CMK (cell line): Measurements from ENCODE around the gene RMI2.

ENCODE experiments used
- DNase-seq: peaks from one replicate; pipeline ENCODE4 v3.0.0-alpha.2; 2010; ENCODE audit warnings: low read depth

Gene RMI2

GRCh38 chr16:11384956-11385586 lies 39.8 kb downstream of the RMI2 start:
- no peak for DNase-seq

GRCh38 chr16:11386054-11386680 lies 40.9 kb downstream of the RMI2 start:
- DNase-seq: no peak

- DNase-seq: no peak
These were observed 41.7 kb downstream of the RMI2 start for GRCh38 chr16:11386791-11387546.

- no peak for DNase-seq
These were observed 43.8 kb downstream of the RMI2 start for GRCh38 chr16:11389083-11389482.

- DNase-seq: no peak
These were observed 44.6 kb downstream of the RMI2 start for GRCh38 chr16:11389631-11390565.

- no peak for DNase-seq
These were observed 45.6 kb downstream of the RMI2 start for GRCh38 chr16:11390573-11391495.

- DNase-seq: no peak
These were observed 46.3 kb downstream of the RMI2 start for GRCh38 chr16:11391576-11391975.

- DNase-seq: no peak
These were observed 46.9 kb downstream of the RMI2 start for GRCh38 chr16:11392041-11392581.

- no peak for DNase-seq
These were observed 48.1 kb downstream of the RMI2 start for GRCh38 chr16:11393366-11393765.

- no peak for DNase-seq
These were observed 48.8 kb downstream of the RMI2 start for GRCh38 chr16:11393861-11394592.

- no peak for DNase-seq
These were observed 49.3 kb downstream of the RMI2 start for GRCh38 chr16:11394593-11394960.

GRCh38 chr16:11395008-11395948 lies 50.0 kb downstream of the RMI2 start:
- no peak for DNase-seq

- no peak for DNase-seq
These were observed 50.6 kb downstream of the RMI2 start for GRCh38 chr16:11395949-11396240.

GRCh38 chr16:11396241-11397048 lies 51.2 kb downstream of the RMI2 start:
- no peak for DNase-seq

GRCh38 chr16:11398136-11398535 lies 52.9 kb downstream of the RMI2 start:
- DNase-seq: no peak

- no peak for DNase-seq
These were observed 53.6 kb downstream of the RMI2 start for GRCh38 chr16:11398851-11399250.

- DNase-seq: no peak
These were observed 54.1 kb downstream of the RMI2 start for GRCh38 chr16:11399261-11399831.

GRCh38 chr16:11400076-11400475 lies 54.8 kb downstream of the RMI2 start:
- no peak for DNase-seq
